Breast epithelium (tissue), 4 donors: ENCODE results near the gene PLXNB2. TPM values are rescaled to one million over a fixed set of nuclear protein-coding genes. Genes with fewer than 3 reads are reported as not detected.

Source experiments
- DNase-seq, 2 donors: peaks; one replicate each; pipeline ENCODE4 v3.0.0-alpha.2; 2019; ENCODE audit warnings: low spot score in 2 of 2
- H3K27ac ChIP-seq, 2 donors: fragments of 200-600 bp; sonication (generic) in 1 of 2; one replicate each; pipeline ENCODE4 v1.5.1; 2016 to 2019; ENCODE audit warnings: mild to moderate bottlenecking in 1 of 2
- H3K27me3 ChIP-seq, 2 donors: fragments of 200-600 bp; sonication (generic) in 1 of 2; one replicate each; pipeline versions ENCODE4 v1.5.1 to v1.6.0; 2017 to 2019; ENCODE audit warnings: control low read depth in 1 of 2, mild to moderate bottlenecking in 1 of 2
- H3K36me3 ChIP-seq: fragments of 200-600 bp; one replicate; pipeline ENCODE4 v1.5.1; 2019
- H3K4me1 ChIP-seq, 2 donors: fragments of 200-600 bp; sonication (generic); one replicate each; pipeline ENCODE4 v1.5.1; 2016 to 2019; ENCODE audit warnings: control low read depth in 1 of 2
- H3K4me3 ChIP-seq, 3 donors: fragments of 200-600 bp; sonication (generic); 1 replicate in 2 of 3; 2 replicates in 1 of 3; pipeline ENCODE4 v1.5.1; 2016 to 2019; ENCODE audit warnings: mild to moderate bottlenecking in 3 of 3, moderate library complexity in 2 of 3
- H3K9me3 ChIP-seq, 2 donors: fragments of 200-600 bp; sonication (generic) in 1 of 2; one replicate each; pipeline ENCODE4 v1.5.1; 2016 to 2019; ENCODE audit warnings: control low read depth in 1 of 2
- CTCF ChIP-seq, 3 donors: fragments of 450-650 bp; IDR thresholded peaks; one replicate each; pipeline ENCODE4 v1.5.1; 2016 to 2017; ENCODE audit warnings: antibody characterized with exemption in 3 of 3, mild to moderate bottlenecking in 3 of 3, moderate library complexity in 3 of 3
- POLR2A ChIP-seq: fragments of 450-650 bp; IDR thresholded peaks from one replicate; pipeline ENCODE4 v1.6.1; 2016; ENCODE audit warnings: antibody characterized with exemption, mild to moderate bottlenecking, moderate library complexity
- POLR2AphosphoS5 ChIP-seq, 3 donors: sonication (generic); formaldehyde crosslinking; IDR thresholded peaks; one replicate each; pipeline ENCODE4 v1.6.1; 2017; ENCODE audit warnings: antibody characterized with exemption in 3 of 3
- intact Hi-C: fragments of 100-400 bp; cut with DNase I; formaldehyde crosslinking; loops from one replicate; pipeline ENCODE4 v1.15.1; 2023; ENCODE audit warnings: low total_unique reads
- total RNA-seq, 3 donors: library from RNA; depleted of rRNA; stranded (reverse); fragments of >200 nt; gene quantifications; one replicate each; pipeline ENCODE4 v1.1.0, GENCODE V29; 2016

Gene PLXNB2
- total RNA-seq, 3 donors from 2014 or later = 79.0 to 137 (median 122) TPM

GRCh38 chr22:50346470-50346869 lies 39.0 kb upstream of the PLXNB2 start:
- TF ChIP-seq POLR2AphosphoS5 (IDR thresholded peaks at IDR 0.05) (no peak), POLR2A (no peak), CTCF (IDR thresholded peaks at IDR 0.05) (no peak)
- peak overlapping the region in 1 of 3 donors; percentile 33 for H3K4me3 ChIP-seq
- peaks cover 0 to 6% of the 10 kb centered on the region in 2 donors for H3K4me1 ChIP-seq
- H3K9me3 ChIP-seq = no peaks in the 10 kb centered on the region
- no peak overlapping the region for H3K27ac ChIP-seq
- no peak for DNase-seq
- intact Hi-C loops = no loop called here
- no peaks in the 10 kb centered on the region for H3K36me3 ChIP-seq
- no peaks in the 10 kb centered on the region for H3K27me3 ChIP-seq

GRCh38 chr22:50343541-50343935 lies 36.1 kb upstream of the PLXNB2 start:
- Histone ChIP-seq H3K4me1 (peaks cover 0 to 6% of the 10 kb centered on the region in 2 donors), H3K4me3 (peak overlapping the region; percentile 83 to 99 (median 96)), H3K9me3 (no peaks in the 10 kb centered on the region), H3K27ac (peak overlapping the region; percentile 86 to 88), H3K27me3 (no peaks in the 10 kb centered on the region), H3K36me3 (no peaks in the 10 kb centered on the region)
- intact Hi-C loops = no loop called here
- TF ChIP-seq CTCF (IDR thresholded peaks at IDR 0.05) (no peak), POLR2A (no peak), POLR2AphosphoS5 (IDR thresholded peaks at IDR 0.05) (no peak)
- no peak for DNase-seq

- TF ChIP-seq POLR2AphosphoS5 (IDR thresholded peaks at IDR 0.05) (no peak), CTCF (IDR thresholded peaks at IDR 0.05) (no peak), POLR2A (no peak)
- intact Hi-C loops = no loop called here
- no peaks in the 10 kb centered on the region for H3K27me3 ChIP-seq
- no peaks in the 10 kb centered on the region for H3K9me3 ChIP-seq
- no peaks in the 10 kb centered on the region for H3K36me3 ChIP-seq
- DNase-seq = peak; percentile 65 to 73
- H3K27ac ChIP-seq = peak within 1 kb of the TSS; percentile 86 to 88
- H3K4me1 ChIP-seq = peaks cover 0 to 6% of the 10 kb centered on the region in 2 donors
- H3K4me3 ChIP-seq = peak within 1 kb of the TSS; percentile 83 to 99 (median 96)
Measured at GRCh38 chr22:50342651-50343540, 35.5 kb upstream of the PLXNB2 start, which contains the start of gene PPP6R2. Gene PPP6R2 (plus strand): TSS chr22:50343327. CDS start chr22:50393909, 50,582 bp downstream.

- intact Hi-C loops = no loop called here
- peak; percentile 81 to 87 for DNase-seq
- Histone ChIP-seq H3K4me1 (peaks cover 0 to 6% of the 10 kb centered on the region in 2 donors), H3K27ac (peak overlapping the region in 1 of 2 donors; percentile 30), H3K4me3 (peak overlapping the region; percentile 83 to 99 (median 96)), H3K9me3 (no peaks in the 10 kb centered on the region), H3K27me3 (no peaks in the 10 kb centered on the region), H3K36me3 (no peaks in the 10 kb centered on the region)
- no peak for TF ChIP-seq POLR2A
- peak; percentile 94 to 96 (median 95) for TF ChIP-seq CTCF (IDR thresholded peaks at IDR 0.05)
- peak in 2 of 3 donors; percentile 27 to 49 for TF ChIP-seq POLR2AphosphoS5 (IDR thresholded peaks at IDR 0.05)
Measured at GRCh38 chr22:50341977-50342650, 34.7 kb upstream of the PLXNB2 start.
